Measurements from ENCODE around the gene KLHL12.

The KLHL12 gene

DNA sequence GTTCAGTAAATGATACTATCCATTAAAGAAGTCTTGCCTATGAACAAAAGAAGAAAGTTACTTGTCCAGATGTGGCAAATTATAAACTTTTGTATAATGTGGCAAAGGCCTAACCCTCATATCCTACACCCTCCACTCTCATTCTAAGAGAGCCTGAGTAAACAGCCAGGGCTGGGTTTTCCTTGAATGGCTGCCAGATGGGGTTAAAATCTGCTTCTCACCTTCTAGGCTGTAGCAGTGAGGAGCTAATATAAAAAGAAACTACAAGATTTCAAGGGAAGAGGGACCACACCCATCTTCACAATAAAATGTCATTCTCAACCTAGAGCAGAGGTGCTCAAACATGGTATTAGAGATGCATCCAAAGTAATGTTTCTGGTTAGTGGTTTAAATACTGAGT, 47.0 kb downstream of the KLHL12 start:
- no peak for DNase-seq

DNA sequence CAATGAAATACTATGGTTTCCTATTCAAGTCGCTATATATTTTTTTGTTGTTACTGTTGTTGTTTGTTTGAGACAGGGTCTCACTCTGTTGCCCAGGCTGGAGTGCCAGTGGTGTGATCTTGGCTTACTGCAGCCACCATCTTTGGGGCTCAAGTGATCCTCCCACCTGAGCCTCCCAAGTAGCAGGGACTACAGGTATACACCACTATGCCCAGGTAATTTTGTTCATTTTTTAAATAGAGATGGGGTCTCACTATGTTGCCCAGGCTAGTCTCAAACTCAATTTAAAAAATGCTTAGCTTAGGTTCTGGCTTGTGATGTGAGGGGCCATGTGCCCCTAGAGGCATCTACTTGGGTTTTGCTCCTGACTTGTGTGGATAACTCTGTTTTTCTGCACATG, 47.9 kb downstream of the KLHL12 start:
- no peak for DNase-seq

- no peak for DNase-seq
These were observed 54.0 kb downstream of the KLHL12 start for GRCh38 chr1:202873026-202873425.

DNA sequence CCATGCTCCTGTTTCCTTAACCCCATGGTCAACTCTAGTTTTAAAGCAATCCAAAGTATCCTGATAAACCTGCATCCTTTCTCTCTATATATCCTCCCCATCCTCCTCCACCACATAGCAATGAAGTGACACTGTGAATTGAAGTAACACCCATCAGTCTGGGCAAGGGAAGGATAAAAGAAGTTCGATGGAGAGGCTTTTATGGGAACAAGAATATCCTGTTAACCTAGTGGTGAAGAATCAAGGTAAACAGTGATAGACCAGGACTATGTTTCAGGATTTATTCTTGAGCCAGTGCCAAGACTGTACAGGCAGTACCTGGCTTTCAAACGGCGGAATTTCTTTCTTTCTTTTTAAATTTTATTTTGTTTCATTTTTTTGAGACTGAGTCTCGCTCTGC, 55.7 kb downstream of the KLHL12 start:
- no peak for DNase-seq

- no peak for DNase-seq
These were observed 64.1 kb downstream of the KLHL12 start for GRCh38 chr1:202862679-202863560.

GRCh38 chr1:202861420-202862132, 65.5 kb downstream of the KLHL12 start:
- peak; percentile 93 for DNase-seq

DNA sequence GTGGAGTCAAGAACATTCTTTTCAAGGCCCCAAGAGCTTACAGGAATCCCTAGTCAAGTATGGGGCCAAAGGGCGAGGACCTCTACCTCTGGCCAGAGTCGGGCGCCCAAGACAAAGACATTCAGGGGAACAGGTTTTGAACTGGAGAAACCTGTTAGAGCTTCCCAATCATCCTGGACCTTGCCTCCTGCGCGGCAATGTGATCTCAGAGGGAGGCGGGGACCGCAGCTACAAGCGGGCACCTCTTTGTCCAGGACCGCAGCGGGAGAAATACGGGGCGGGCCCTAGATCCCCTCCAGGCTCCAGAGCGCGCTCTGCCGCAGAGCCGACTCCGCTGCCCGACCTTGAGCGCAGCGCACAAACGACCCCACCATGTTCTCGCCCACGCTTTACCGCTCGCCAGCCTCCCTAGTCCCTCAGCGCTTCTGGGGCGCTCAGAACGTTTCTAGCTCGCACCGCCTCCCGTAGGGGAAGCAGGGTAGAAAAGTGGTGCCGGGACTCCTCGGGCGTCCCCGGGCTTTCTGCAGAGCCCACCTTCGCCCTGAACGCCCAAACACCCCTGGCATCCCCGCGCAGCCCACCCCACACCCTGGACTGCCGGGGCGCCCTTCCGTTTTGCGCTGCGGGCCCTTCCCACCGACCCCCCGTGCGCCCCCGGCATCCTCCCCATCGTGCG, 66.2 kb downstream of the KLHL12 start:
- DNase-seq: peak; percentile 65

GRCh38 chr1:202858789-202859414, 68.1 kb downstream of the KLHL12 start:
- no peak for DNase-seq

- no peak for DNase-seq
These were observed 68.7 kb downstream of the KLHL12 start for GRCh38 chr1:202858331-202858730.

GRCh38 chr1:202857136-202857610, 69.9 kb downstream of the KLHL12 start:
- no peak for DNase-seq

- no peak for DNase-seq
These were observed 71.0 kb downstream of the KLHL12 start for GRCh38 chr1:202856014-202856413.

DNA sequence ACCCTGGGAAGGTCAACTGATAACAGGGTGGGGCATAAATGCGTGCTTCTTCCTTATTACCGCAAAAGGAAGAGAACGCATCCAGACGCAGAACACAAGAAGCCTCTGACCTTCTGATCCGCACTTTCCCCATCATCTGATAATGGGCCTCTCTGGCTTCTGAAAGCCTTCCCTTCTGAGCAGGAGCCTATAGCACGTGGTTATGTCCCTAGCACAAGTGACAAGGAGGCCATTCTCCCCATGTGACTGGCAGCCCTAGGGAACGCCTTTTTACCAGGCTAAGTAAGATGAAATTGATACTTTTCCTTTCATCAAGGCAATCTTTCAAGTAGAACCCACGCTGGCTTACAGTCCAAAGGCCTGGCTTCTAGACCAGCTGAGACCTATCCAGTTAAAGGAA, 72.2 kb downstream of the KLHL12 start:
- DNase-seq: no peak

GRCh38 chr1:202852163-202852904, 74.7 kb downstream of the KLHL12 start:
- no peak for DNase-seq

DNA sequence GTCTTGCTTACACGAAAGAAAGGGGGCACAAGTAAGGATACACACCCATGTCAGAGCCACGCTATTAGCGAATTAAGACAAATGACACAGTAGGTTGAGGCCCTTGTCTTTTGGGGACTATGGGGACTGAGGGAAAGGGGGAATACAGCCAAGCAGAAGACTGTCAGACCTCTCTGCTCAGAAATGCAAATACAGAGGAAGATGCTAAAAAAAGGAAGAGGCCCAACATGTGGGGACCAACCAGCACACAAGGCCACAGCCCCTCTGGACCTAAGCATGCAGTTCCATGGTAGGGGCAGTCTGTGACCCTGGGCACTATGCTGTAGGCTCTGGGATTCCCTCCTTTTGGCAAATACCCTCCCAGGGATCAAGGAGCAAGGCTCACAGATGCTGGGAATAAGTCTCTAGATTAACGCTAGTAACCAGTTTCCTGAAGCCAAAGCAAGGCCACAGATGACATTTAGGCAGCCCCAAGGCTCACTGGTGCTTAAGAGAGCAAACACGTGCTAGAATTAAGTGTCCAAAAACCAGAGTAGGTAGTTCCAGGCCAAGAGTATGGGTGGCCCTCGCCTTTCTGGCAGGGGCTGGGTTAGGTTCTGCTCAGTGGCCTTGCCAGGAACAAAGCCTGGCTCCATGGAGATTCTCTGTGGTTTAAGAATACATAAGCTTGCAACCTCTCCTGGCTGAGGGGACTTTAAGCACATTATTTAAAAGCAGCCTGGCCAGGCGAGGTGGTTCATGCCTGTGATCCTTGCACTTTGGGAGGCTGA, 76.3 kb downstream of the KLHL12 start:
- DNase-seq: no peak

GRCh38 chr1:202848191-202848542, 78.9 kb downstream of the KLHL12 start:
- DNase-seq: no peak

DNA sequence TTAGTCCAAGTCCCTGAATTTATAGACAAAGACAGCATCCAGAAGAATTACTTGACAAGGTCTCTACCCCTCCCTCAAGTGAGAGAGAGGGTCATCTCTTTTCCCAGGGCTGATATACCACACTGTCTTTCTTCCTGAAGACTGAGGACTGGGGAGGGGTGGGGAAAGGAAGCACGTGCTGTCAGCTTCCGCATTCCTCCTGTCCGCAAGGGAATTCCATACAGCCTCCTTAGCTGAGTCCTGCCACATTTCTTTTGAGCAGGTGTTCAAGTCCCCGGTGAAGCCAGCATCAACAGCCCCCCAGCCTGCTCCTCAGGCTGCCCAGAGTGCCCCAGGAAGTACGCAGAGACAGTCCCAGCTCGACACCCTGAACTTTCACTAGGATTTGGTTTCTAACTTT, 82.1 kb downstream of the KLHL12 start:
- no peak for DNase-seq

DNA sequence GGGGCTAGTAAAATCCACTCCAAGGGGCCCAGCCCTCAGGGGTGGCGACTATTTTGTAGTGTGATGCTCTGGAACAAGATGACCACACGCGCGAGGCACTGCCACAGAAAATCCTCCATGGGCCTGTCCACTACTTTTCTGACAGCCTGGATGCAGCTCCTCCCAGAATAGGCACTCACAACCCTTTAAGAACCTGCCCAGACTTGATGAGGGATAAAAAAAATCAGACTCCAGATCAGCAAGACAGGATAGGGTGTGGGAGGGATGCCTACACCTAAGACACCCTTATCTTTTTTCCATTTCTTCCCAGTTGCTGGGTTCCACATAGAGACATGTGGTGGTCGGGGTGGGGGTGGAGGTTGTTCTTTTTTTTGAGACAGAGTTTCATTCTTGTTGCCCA, 82.8 kb downstream of the KLHL12 start:
- DNase-seq: no peak

DNA sequence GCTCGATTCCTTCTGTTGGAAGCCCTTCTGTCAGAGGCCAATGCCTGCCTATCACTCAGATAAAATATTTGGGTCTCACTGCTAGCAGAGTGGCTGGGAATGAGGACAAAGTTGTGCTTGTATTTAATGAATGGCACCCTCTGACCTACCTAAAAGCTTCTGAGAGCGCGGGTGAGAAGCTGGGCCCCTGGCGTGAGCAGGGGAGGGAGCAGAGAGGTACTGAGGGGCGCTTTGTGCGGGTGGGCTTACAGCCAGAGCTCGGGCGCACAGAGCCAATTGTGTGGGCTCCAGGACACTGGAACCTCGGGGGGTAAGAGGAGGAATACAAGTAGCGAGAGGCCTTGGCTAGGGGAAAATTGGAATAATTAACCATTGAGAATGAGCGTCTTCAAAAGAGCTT, 84.0 kb downstream of the KLHL12 start:
- no peak for DNase-seq

Data from NCI-H774 (cell line).